SKM-1 (cell line): ENCODE results near the gene STAT6.

Source experiments
- DNase-seq: peaks from one replicate; lab custom pipeline; 2025; ENCODE audit not compliant: unreplicated experiment; lab: John Stamatoyannopoulos, UW

Gene STAT6

GRCh38 chr12:57111031-57111734, at the start of gene STAT6:
STAT6 (minus strand) TSS chr12:57111362; CDS start chr12:57108278, 3,084 bp downstream.
- peak; percentile 70 for DNase-seq

GRCh38 chr12:57160741-57161140, 49.6 kb upstream of the STAT6 start:
- DNase-seq: no peak

- no peak for DNase-seq
Observed at GRCh38 chr12:57160040-57160439, 48.9 kb upstream of the STAT6 start.

GRCh38 chr12:57159311-57159710, 48.1 kb upstream of the STAT6 start:
- DNase-seq: no peak

GRCh38 chr12:57158665-57159064, 47.5 kb upstream of the STAT6 start:
- DNase-seq: no peak

- DNase-seq: no peak
Observed at GRCh38 chr12:57158186-57158585, 47.0 kb upstream of the STAT6 start.

- no peak for DNase-seq
Observed at GRCh38 chr12:57157588-57158173, 46.5 kb upstream of the STAT6 start.

- no peak for DNase-seq
Observed at GRCh38 chr12:57156701-57157403, 45.7 kb upstream of the STAT6 start.

GRCh38 chr12:57154804-57155434, 43.8 kb upstream of the STAT6 start:
- no peak for DNase-seq

GRCh38 chr12:57154076-57154475, 42.9 kb upstream of the STAT6 start:
- DNase-seq: no peak

GRCh38 chr12:57153415-57153997, 42.3 kb upstream of the STAT6 start:
- DNase-seq: no peak

GRCh38 chr12:57152639-57153038, 41.5 kb upstream of the STAT6 start:
- DNase-seq: no peak

GRCh38 chr12:57151741-57152630, 40.8 kb upstream of the STAT6 start:
- DNase-seq: no peak

- DNase-seq: no peak
Observed at GRCh38 chr12:57150400-57151000, 39.3 kb upstream of the STAT6 start.

GRCh38 chr12:57149245-57149900, 38.2 kb upstream of the STAT6 start:
- DNase-seq: no peak

GRCh38 chr12:57148469-57149244, 37.5 kb upstream of the STAT6 start:
- DNase-seq: peak; percentile 57

GRCh38 chr12:57146961-57147944, 36.1 kb upstream of the STAT6 start, which contains the start of gene LRP1-AS:
LRP1-AS (minus strand) TSS chr12:57147619.
- peak; percentile 12 for DNase-seq
